Stimulated activated naive CD4-positive, alpha-beta T cell treated with Interleukin-2 at 50 U/mL for 16 hours (primary cell): ENCODE results near the gene SOX10.

Experiments used
- DNase-seq: peaks from one replicate; lab custom pipeline; 2025; lab: John Stamatoyannopoulos, UW

The SOX10 gene

GRCh38 chr22:37930270-37930951 lies 53.9 kb downstream of the SOX10 start:
- no peak for DNase-seq

GRCh38 chr22:37929390-37929789 lies 55.0 kb downstream of the SOX10 start:
- DNase-seq, result no peak

GRCh38 chr22:37927637-37927936 lies 56.8 kb downstream of the SOX10 start:
- no peak for DNase-seq

- DNase-seq, result no peak
Observed at GRCh38 chr22:37926771-37927636, 57.4 kb downstream of the SOX10 start.

- DNase-seq, result no peak
Observed at GRCh38 chr22:37926358-37926757, 58.0 kb downstream of the SOX10 start.

GRCh38 chr22:37925767-37926166 lies 58.6 kb downstream of the SOX10 start:
- no peak for DNase-seq

- no peak for DNase-seq
Observed at GRCh38 chr22:37925330-37925729, 59.0 kb downstream of the SOX10 start.

- no peak for DNase-seq
Observed at GRCh38 chr22:37924386-37925065, 59.8 kb downstream of the SOX10 start.

GRCh38 chr22:37923927-37924326 lies 60.4 kb downstream of the SOX10 start:
- no peak for DNase-seq
